Right kidney (tissue), 9 donors: ENCODE measurements around the gene PBX3.
A peak's percentile ranks its signal among the peaks of the same experiment; 100 is the strongest.

Experiments
- DNase-seq: peaks from one replicate; pipeline ENCODE4 v3.0.0-alpha.2; 2016
- long read RNA-seq, 8 donors: transcript quantifications; one replicate each; lab custom pipeline, GENCODE V29; 2026

PBX3 gene
- long read RNA-seq, donor 1, partial matches to known transcripts: 5 of 7 reads
- long read RNA-seq, donor 1, other reads (novel, unspliced or antisense): 0 of 7 reads
- long read RNA-seq, donor 2, partial matches to known transcripts: 5 of 7 reads
- long read RNA-seq, donor 2, other reads (novel, unspliced or antisense): 0 of 7 reads
- long read RNA-seq, donor 3, partial matches to known transcripts: 0 of 3 reads
- long read RNA-seq, donor 3, other reads (novel, unspliced or antisense): 0 of 3 reads
- long read RNA-seq, donor 4, partial matches to known transcripts: 0 of 4 reads
- long read RNA-seq, donor 4, other reads (novel, unspliced or antisense): 0 of 4 reads
- long read RNA-seq, donor 5, partial matches to known transcripts: 0 of 5 reads
- long read RNA-seq, donor 5, other reads (novel, unspliced or antisense): 0 of 5 reads
- long read RNA-seq, donor 6, partial matches to known transcripts: 0 of 2 reads
- long read RNA-seq, donor 6, other reads (novel, unspliced or antisense): 0 of 2 reads
- long read RNA-seq, donor 7, partial matches to known transcripts: 10 of 16 reads
- long read RNA-seq, donor 7, other reads (novel, unspliced or antisense): 0 of 16 reads
- long read RNA-seq, donor 8, partial matches to known transcripts: 5 of 10 reads
- long read RNA-seq, donor 8, other reads (novel, unspliced or antisense): 0 of 10 reads

- peak; percentile 88 for DNase-seq
Measured at GRCh38 chr9:125747053-125747764, at the start of gene PBX3. TSS of gene PBX3 (plus strand) at chr9:125747373.

- no peak for DNase-seq
Measured at GRCh38 chr9:125699870-125700269, 47.3 kb upstream of the PBX3 start.

GRCh38 chr9:125700791-125701190 is 46.4 kb upstream of the PBX3 start:
- no peak for DNase-seq

GRCh38 chr9:125701351-125701750 is 45.8 kb upstream of the PBX3 start:
- DNase-seq: no peak

- no peak for DNase-seq
Measured at GRCh38 chr9:125703662-125704061, 43.5 kb upstream of the PBX3 start.

- DNase-seq: no peak
Measured at GRCh38 chr9:125705893-125706292, 41.3 kb upstream of the PBX3 start.

- DNase-seq: peak; percentile 82
Measured at GRCh38 chr9:125706651-125707471, 40.3 kb upstream of the PBX3 start, which contains the start of gene MAPKAP1. TSS of gene MAPKAP1 (minus strand) at chr9:125707208. CDS start at chr9:125672574, 34,634 bp downstream.

GRCh38 chr9:125707472-125707804 is 39.7 kb upstream of the PBX3 start:
- no peak for DNase-seq

GRCh38 chr9:125726456-125727132 is 20.6 kb upstream of the PBX3 start:
- no peak for DNase-seq

- no peak for DNase-seq
Measured at GRCh38 chr9:125730168-125730567, 17.0 kb upstream of the PBX3 start.

GRCh38 chr9:125732562-125732961 is 14.6 kb upstream of the PBX3 start:
- DNase-seq: no peak

- DNase-seq: no peak
Measured at GRCh38 chr9:125739436-125739835, 7.7 kb upstream of the PBX3 start.

- DNase-seq: no peak
Measured at GRCh38 chr9:125742657-125743056, 4.5 kb upstream of the PBX3 start.

- DNase-seq: no peak
Measured at GRCh38 chr9:125743682-125744428, 3.3 kb upstream of the PBX3 start.

- no peak for DNase-seq
Measured at GRCh38 chr9:125744616-125745015, 2.6 kb upstream of the PBX3 start.

- DNase-seq: no peak
Measured at GRCh38 chr9:125745018-125745417, 2.2 kb upstream of the PBX3 start.

GRCh38 chr9:125745682-125746016 is 1.5 kb upstream of the PBX3 start:
- DNase-seq: no peak

GRCh38 chr9:125746017-125746773 is 978 bp upstream of the PBX3 start:
- peak; percentile 95 for DNase-seq

- DNase-seq: no peak
Measured at GRCh38 chr9:125746774-125747052, 460 bp upstream of the PBX3 start.

- peak; percentile 73 for DNase-seq
Measured at GRCh38 chr9:125747765-125748445, 732 bp downstream of the PBX3 start.
